NOMO-1 treated with dmso at 0.1 percent for 144 hours (cell line): ENCODE results near the gene SMC1B.
"Not testable (repeated sequence)": the region's sequence is repeated elsewhere in the genome, so short reads cannot be mapped to it uniquely, and the experiment has no call there.

Source experiments
- DNase-seq: peaks from one replicate; lab custom pipeline; 2025; ENCODE audit not compliant: unreplicated experiment; lab: John Stamatoyannopoulos, UW

Gene SMC1B

DNA sequence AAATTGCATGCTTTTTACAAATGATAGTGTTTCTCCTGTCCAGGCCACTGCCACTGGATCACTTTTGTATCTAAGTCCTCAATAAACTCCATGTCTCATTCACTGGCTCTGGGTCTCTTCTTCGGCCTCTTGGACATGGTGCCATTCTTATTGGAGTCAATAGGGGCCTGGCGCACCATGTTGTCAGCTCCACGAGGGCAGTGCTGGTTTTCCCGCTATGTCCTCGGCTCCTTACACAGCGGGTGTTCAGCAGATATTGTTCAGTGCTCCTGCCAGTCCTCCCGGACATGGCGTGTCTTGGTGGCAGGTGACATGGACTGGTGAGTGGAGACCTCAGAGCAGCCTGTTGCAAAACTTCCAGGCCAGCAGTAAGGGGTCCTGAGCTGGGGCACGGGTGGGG, 107.3 kb downstream of the SMC1B start:
- no peak for DNase-seq

DNA sequence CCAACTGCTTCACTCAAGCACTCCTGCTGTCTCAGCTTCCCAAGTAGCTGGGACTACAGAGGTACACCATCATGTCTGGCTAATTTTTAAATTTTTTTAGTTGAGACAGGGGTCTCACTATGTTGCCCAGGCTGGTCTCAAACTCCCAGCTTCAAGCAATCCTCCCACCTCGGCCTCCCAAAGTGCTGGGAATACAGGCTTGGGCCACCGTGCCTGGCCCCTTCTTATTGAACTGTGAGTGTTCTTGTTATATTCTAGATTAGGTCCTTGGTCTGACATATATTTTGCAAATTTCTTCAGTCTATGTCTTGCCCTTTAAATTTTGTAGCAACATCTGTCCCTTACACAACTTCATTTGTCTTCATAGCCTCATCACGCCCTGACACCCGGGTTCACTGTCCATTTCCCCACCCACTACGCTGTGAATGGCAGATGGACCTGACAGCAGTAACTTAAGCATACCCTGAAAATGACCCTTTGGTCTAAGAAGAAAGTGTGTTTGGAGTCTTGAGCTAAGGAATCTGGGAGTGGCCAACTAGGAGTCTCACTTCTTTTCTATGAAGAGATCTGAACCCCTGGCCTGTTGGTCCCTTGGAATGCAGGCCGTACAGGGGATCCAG, 107.8 kb downstream of the SMC1B start:
- DNase-seq: no peak

DNA sequence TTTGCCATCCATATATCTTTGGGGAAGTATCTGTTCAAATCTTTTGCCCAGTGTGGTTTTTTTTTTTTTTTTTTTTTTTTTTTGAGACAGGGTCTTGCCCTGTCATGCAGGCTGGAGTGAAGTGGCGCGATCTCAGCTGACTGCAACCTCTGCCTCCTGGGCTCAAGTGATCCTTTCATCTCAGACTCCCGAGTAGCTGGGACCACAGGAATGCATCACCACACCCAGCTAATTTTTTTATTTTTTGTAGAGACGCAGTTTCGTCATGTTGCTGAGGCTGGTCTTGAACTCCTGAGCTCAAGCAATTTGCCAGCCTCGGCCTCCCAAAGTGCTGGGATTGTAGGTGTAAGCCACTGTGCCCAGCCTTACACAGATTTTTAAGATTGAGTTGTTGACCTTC, 108.4 kb downstream of the SMC1B start:
- no peak for DNase-seq

DNA sequence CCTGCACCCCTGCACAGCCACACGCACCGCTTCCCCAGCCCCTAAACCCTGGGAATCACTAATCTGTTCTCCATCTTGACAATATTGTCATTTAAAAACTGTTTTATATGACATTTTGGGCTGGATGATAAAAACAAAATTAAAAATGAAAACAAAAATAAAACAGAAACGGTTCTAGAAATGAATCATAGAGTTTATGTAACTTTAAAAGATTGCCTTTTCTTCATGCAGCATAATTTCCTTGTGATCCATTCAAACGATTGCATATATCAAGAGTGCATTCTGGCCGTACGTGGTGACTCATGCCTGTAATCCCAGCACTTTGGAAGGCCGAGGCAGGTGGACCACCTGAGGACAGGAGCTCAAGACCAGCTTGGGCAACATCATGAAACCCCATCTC, 110.2 kb downstream of the SMC1B start:
- DNase-seq: no peak

DNA sequence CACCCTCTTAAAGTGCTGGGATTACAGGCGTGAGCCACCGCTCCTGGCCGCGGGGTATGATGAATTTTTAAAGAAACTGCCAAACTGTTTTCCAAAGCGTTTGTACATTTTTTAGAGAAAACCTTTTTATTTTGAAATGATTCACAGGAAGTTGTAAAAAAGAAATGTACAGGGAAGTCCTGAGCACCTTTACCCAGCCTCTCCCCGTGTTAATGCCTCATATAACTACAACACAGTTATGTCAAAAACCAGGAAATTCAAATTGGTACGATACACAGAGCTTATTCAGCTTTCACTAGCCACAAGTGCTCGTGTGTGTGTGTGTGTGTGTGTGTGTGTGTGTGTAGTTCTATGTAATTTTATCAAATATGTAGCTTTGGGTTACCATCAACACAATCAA, 110.6 kb downstream of the SMC1B start:
- no peak for DNase-seq

DNA sequence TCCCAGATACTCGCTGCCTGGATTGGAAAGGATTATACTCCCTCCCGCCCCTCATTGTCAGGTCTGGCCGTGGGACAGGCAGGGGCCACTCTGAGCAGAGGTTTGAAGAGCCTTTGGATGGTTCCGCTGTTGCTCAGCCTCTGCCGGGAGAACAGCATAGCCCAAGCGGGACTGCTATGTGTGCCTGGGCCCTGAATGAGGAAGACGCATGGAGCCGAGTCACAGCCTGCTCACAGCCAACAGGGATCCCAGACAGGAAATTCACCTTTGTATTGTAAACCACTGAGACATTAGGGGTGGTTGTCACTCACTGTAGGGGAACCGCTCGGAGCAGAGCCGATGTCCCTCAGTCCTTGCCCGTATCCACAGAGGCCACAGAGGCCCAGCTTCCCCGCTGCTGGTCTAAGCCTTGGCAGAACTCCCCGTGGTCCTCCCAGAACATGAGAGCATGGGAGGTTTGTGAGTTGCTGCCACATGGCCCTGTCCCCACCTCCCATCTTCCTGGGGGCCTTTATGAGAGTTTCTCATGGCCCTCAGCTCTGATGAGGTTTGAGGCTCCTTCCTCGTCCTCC, 114.4 kb downstream of the SMC1B start:
- no peak for DNase-seq

DNA sequence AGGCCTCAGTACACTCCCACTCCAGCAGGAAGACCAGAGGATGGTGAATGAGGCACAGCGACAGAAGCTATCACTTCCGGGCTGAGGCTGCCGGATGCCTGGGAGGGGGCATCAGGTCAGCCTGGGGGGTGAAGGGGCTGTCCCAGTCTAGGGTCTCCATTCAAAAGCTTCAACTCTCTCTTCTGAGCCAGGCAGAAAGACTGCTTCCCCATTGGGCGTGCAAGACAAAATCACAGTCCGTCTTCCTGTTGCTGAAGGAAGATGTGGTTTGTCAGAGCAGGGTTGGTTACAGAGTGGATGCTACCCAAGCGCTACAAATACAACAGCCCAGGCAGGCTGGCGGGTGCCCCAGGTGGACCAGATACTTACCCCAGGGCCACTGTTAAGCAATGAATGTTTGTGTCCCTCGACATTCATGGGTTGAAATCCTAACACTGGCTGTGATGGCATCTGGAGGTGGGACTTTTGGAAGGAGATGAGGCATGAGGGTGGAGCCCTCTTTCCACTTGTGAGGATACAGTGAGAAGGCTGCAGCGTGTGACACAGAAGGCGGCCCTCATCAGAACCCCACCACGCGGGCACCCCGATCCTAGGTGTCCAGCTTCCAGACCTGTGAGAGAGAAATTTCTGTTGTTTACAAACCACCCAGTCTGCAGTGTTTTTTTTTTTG, 116.6 kb downstream of the SMC1B start:
- peak; percentile 16 for DNase-seq

DNA sequence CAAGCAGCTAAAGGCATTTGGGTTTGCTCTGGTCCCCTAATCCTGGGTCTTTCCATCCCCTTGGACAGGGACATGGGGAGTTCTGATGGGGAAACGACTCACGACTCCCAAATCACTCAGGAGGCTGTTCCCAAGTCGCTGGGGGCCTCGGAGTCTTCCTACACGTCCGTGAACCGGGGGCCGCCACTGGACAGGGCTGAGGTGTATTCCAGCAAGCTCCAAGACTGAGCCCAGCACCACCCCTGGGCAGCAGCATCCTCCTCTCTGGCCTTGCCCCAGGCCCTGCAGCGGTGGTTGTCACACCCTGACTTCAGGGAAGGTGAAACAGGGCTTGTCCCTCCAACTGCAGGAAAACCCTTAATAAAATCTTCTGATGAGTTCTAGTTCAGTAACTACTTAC, 117.9 kb downstream of the SMC1B start:
- no peak for DNase-seq

DNA sequence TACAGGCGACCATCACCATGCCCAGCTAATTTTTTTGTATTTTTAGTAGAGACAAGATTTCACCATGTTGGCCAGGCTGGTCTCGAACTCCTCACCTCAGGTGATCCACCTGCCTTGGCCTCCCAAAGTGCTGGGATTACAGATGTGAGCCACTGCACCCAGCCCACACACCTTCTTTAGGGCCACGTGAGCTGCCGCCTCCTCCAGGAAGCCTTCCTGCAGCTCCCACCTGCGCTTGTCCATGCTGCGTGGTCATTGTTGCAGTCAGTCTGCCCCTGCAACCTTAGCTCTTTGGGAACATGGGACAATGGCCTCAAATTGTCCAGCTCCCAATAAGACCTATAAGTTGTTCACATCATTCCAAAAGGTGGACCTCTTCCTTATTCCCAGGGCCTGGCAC, 118.4 kb downstream of the SMC1B start:
- DNase-seq: not testable (repeated sequence)
